Tongue (tissue), 2 donors: ENCODE results near the gene ACER2. TPM values are rescaled to one million over a fixed set of nuclear protein-coding genes. Genes with fewer than 3 reads are reported as not detected.
A peak's percentile ranks its signal among the peaks of the same experiment; 100 is the strongest.
"Not testable (repeated sequence)": the region's sequence is repeated elsewhere in the genome, so short reads cannot be mapped to it uniquely, and the experiment has no call there.

Experiments
- DNase-seq: peaks from one replicate; pipeline ENCODE4 v3.0.0-alpha.2; 2015
- total RNA-seq: library from RNA; depleted of rRNA; stranded (reverse); fragments of >200 nt; gene quantifications from one replicate; pipeline ENCODE4 v1.2.3, GENCODE V29; 2014

ACER2 gene
- 1.7 TPM for total RNA-seq

DNA sequence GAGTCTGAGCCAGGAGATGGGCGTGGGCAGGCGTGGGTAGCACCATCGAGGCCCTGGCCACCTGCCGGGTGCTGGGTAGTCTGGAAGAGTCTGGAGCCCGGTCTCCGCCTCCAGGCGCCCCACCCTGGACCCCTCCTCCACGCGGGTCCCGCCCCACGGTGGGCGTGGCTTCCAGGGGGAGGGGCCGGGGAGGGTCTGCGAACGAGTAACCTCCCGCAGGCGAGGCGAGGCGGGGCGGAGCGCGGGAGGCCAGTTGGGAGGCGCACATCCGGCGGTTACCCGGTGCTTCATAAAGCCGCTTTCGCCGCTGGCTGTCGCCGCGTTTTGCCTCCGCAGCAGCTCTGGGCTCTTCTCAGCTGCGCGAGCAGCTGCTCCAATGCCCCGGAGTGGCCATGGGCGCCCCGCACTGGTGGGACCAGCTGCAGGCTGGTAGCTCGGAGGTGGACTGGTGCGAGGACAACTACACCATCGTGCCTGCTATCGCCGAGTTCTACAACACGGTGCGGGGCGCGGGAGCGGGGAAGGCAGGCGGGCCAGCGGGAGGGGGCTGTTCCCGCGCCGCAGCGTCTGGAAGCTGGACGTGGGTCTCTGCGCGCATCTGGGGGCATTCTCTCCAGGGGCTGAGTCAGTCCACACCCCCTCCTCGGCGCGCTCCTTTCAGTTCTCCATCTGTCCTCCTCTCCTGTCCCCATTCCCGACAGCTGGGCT, at the start of gene ACER2:
Gene ACER2 (plus strand): TSS at position 317 of the 708 bp plus-strand sequence. CDS start 76 bp downstream, at position 393.
- peak; percentile 96 for DNase-seq

DNA sequence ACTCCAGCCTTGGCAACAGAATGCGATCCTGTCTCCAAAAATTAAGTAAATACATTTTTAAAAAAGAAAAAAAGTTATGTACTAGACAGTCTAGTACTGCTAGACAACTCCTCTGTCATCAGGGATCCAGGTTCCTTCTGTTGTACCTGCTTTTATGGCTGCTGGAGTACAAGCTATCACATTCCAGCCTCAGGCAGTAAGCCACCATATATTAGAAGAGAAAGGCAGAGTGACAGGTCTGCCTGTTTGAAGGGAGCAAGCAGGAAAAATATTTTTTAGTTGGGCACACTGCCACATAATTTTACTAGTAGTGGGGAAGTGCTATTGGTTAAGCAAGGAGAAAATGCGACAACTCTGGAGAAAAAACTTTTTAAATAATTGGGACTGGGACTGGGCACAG, 39.7 kb upstream of the ACER2 start:
- no peak for DNase-seq

DNA sequence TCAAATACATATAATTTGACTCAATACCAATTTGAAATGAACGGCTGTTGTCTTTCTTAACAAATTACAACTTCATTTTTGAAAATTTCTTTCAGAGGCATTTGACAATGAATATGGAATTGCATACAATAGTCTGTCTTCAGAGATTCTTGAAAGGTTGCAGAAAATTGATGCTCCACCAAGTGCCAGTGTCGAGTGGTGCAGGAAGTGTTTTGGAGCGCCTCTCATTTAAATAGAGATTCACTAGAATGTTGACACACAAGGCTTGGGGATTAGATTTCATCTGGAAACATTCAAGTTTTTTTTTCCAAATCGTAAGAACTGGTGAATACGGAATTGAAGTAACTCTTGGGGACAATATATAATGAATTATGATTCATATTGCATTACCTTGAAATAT, 36.9 kb upstream of the ACER2 start:
- DNase-seq, result no peak

DNA sequence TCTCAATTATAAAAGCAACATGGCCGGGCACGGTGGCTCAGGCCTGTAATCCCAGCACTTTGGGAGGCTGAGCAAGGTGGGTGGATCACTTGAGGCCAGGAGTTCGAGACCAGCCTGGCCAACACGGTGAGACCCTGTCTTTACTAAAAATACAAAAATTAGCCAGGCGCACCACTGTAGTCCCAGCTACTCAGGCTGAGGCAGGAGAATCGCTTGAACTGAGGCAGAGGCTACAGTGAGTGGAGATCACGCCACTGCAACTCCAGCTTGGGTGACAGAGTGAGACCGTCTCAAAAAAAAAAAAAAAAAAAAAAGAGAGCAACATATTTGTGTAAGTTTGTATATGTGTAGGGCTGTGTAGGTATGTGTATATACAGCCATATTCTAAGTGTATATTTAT, 36.2 kb upstream of the ACER2 start:
- no peak for DNase-seq

DNA sequence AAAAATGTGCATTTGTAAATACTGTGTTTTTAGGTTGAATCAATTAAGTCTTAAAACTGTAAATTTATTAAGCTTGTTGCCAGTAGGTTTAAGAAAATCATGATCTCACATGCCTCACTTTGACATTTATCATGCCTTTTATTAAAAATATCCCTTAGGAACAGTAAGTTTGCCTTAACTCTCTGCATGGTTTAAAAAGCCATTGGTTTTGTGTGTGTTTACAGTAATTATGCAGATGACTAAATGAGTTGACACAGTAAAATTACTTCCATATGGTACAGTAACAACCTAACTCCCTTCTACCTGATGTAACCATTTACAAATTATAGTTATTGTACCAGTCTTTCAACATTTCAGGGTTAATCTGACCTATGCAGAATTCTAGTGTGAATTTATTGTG, 35.3 kb upstream of the ACER2 start:
- DNase-seq, result no peak

DNA sequence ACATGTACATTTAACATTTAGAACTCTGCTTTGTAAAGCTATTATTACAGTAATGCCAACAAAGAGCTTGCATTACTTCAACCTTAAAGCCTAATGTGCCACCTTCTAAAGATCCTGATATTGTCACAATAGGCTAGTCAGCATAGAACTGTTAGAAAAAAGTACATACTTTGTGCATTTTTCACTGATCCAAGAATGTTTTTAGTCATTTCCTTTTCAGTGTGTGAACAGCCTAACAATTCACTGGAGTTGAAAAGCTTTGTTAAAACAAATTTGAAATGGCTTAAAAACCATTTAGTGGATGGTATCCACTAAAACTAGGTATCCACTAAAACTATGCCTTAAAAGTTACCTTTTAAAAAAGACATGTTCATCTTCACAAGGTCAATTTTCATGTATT, 33.3 kb upstream of the ACER2 start:
- DNase-seq, result no peak

DNA sequence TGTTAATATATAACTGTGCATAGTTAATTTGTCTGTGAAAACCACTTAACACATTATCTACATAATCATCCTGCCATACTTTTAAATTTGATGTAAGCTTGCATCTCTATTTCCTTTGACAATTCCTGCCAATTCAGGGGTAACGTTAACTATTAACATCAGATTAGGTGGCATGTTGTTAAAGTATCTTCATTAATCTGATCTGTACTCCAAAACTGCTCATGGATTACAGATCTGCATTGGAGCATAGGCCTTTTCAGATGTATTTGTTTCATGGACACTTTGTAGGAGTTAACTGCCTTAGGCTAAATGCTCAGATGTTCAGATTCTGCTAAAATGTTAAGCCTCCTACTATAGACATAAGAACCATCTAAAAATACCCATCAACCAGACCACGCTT, 31.9 kb upstream of the ACER2 start:
- DNase-seq, result no peak

DNA sequence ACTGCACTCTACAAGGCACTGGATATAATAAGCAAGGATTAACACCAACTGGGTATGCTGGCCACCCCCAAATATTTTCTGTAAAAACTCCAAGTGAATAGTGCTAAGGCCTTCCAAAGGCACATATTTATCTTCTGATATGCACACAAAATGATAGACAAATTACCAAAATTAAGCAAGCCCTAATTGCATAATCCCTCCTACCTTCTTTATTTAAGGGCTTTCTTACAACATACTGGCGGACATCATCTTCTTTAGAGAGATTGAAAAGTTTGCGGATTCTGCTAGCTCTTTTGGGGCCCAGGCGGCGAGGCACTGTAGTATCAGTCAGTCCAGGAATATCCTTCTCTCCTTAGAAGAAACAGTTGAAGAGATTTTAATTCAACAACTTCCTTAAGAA, 30.6 kb upstream of the ACER2 start:
- DNase-seq, result no peak

DNA sequence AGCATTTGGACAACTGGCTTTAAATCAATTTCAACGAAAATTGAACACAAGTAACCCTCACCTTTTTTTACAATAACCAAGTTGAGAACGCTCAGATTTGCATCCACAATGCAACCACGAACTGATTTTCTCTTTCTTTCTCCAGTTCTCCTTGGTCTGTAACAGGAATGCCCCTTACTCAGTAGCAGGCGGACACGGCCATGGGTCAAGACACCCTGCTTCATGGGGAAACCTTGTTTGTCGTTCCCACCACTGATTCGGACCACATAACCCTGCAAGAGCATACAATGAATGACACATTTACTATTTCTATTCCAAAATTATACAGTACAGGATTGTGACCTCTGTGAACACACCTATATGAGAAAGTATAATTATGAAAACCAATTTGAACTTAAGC, 30.2 kb upstream of the ACER2 start:
- DNase-seq, result no peak

DNA sequence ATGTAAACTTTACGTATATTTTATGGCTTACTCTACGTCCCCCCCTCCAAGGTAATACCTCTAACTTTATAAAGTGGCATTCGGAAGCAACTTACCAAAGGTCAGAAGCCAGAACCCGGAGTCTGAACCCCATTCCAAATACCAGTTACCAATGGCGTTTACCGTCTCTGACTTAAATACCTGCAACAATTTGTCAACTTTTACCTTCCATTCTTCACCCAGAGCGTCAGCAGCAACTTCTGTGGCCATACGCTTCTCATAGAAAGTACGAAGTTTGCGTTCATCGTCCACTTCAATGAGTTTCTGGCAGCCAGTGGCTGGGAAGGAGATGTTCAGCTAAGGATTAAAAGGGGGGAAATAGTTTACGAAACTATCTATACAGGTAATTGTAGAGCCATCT, 29.5 kb upstream of the ACER2 start:
- peak; percentile 13 for DNase-seq

DNA sequence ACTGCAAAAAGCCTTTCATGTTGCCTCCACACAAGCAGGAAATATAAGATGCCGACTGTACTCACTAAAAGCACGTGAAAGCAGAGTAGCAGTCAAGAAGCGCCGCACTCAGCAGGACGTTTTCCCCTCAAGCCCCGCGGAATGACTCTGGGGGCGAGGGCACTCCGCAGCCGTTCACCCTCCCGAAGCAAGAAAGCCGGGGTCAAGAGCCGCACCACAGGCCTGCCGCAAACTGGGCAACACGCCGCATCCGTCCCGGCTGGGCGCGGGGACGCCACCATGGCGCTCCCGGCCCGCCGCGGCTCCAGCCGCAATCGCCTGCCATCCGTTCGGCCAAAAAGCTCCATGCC, 29.1 kb upstream of the ACER2 start:
- no peak for DNase-seq

DNA sequence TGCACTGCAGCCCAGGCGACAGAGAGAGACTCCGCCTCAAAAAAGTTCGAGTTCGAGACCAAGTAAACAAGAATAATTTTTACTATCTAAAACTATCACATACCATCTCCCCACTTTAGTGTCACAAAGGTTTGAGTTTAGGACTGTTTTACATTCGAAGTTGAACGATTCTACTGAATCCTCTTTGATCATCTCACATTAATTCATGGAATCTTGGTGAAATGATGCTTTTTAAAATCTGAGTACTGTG, 28.1 kb upstream of the ACER2 start:
- no peak for DNase-seq

DNA sequence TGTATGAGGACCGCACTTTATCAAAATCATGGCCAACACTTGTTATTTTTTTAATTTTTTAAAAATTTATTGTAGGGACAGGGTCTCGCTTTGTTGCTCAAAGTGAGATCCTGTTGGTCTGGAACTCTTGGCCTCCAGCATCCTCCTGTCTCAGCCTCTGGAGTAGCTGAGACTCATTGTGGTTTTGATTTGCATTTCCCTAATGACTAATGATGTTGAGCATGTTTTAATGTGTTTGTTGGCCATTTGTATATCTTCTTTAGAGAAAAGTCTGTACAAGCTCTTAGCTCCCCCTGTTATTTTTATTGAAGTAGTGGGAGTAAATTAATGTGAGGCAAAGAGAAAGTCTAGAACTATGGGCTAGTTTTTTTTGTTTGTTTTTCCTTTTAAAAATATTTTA, 27.2 kb upstream of the ACER2 start:
- no peak for DNase-seq

DNA sequence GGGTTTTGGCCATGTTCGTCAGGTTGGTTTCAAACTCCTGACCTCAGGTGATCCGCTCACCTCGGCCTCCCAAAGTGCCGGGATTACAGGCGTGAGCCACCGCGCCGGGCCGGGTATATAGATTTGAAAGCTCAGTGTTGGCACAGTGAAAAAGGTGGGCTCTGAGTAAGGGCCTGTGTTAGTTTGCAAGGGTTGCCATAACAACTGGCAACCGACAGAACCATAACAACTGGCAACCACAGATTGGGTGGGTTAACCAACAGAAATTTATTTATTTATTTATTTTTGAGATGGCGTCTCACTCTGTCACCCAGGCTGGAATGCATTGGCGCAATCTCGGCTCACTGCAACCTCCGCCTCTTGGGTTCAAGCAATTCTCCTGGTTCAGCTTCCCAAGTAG, 23.6 kb upstream of the ACER2 start:
- not testable (repeated sequence) for DNase-seq

DNA sequence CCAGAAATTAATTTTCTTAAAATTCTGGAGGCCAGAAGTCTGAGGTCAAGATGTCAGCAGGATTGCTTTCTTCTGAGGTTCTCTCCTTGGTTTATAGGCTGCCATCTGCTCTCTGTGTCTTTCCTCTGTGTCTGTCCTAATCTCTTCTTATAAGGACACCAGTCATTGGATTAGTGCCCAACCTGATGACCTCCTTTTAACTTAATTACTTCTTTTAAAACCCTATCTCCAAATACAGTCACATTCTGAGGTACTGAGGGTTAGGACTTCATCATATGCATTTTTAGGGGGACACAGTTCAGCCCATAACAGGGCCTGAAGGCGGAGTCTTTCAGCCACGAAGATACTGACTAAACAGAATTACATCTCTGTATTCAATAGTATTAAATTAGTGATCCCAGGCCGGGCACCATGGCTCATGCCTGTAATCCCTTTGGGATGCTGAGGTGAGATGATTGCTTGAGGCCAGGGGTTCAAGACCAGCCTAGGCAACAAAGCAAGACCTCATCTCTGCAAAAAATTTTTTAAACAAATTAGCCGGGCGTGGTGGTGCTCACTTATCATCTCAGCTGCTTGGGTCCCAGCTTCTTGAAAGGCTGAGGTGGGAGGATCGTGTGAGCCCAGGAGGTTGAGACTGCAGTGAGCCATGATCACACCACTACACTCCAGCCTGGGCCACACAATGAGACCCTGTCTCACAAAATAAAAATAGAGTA, 22.9 kb upstream of the ACER2 start:
- DNase-seq, result no peak

DNA sequence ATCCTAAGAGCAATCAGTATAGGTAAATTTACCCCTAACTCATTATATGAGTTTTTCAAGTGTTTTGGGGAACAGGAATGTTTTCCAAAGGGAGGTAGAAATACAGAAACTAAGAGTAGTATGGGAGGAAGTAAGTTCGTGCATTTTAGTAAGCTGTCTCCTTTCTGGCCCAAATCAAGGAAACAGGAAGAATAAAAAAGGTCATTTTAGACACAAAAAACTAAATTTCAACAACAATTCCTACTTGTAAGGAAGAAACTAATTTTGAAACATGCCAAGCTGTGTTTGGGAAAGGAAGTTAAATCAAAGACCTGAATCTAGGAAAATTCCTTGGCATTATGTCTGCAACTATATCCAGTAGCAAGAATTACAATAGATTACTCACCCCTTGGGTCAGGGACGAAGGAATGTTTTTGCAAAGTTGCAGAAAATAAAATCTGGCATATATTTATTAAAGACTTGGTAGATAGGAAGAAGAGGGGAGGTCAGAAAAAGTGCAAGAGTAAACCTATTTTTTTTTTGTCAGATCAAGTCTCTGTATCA, 22.2 kb upstream of the ACER2 start:
- DNase-seq, result no peak

DNA sequence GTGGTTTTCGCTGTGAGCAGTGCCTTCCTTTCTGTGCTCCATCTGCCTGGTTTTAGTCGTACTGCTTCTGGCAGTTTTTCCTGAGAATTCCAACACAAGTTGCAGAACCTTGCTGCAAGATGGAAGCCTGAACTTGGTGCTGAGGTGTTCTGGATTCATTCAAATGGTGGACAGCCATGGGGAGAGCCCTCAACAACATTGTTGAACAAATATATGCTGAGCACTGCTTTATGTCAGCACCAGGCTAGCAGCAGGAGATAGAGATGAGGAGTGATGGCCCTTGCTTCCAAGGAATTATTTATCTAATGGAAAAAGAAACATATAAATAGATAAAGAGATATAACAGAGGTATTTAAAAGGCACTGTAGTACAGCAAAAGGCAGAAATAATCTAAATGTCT, 21.5 kb upstream of the ACER2 start:
- DNase-seq, result no peak

DNA sequence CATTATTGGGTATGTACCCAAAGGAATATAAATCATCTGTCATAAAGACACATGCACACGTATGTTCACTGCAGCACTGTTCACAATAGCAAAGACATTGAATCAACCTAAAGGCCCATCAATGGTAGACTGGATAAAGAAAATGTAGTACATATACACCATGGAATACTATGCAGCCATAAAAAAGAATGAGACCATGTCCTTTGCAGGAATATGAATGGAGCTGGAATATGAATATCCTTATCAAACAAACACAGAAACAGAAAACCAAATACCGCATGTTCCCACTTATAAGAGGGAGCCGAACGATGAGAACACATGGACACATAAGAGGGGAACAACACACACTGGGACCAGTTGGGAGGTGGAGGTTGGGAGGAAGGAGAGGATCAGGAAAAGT, 19.3 kb upstream of the ACER2 start:
- not testable (repeated sequence) for DNase-seq

DNA sequence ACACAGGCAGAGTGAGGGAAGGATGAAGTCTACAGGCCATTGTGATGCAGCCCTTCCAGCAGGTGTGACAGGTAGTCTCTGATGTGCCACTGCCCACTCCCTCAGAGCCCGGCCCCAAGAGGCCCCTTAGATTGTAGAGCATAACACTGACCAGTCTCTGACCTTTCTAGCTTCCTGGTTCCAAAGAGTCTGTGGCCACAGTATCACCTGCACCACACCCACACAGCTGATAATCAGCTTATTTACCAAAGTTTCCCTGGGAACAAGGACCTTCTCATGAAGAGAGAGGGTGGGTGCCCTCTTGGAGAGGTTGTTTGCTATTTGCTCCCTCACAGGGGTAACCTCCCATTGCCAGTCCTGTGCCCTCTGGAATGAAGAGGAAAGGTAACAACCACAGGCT, 11.0 kb upstream of the ACER2 start:
- no peak for DNase-seq

DNA sequence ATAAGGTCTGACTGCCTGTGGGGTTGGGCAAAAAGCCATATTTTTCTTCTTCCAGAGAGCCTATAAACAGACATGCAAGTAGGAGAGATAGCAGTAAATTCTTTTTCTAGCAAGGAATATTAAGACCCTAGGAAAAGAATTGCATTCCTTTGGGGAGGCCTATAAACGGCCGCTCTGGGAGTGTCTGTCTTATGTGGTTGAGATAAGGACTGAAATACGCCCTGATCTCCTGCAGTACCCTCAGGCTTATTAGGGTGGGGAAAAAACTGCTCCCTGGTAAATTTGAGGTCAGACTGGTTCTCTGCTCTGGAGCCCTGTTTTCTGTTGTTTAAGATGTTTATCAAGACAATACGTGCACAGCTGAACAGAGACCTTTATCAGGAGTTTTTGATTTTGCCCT, 5.6 kb upstream of the ACER2 start:
- DNase-seq, result not testable (repeated sequence)

DNA sequence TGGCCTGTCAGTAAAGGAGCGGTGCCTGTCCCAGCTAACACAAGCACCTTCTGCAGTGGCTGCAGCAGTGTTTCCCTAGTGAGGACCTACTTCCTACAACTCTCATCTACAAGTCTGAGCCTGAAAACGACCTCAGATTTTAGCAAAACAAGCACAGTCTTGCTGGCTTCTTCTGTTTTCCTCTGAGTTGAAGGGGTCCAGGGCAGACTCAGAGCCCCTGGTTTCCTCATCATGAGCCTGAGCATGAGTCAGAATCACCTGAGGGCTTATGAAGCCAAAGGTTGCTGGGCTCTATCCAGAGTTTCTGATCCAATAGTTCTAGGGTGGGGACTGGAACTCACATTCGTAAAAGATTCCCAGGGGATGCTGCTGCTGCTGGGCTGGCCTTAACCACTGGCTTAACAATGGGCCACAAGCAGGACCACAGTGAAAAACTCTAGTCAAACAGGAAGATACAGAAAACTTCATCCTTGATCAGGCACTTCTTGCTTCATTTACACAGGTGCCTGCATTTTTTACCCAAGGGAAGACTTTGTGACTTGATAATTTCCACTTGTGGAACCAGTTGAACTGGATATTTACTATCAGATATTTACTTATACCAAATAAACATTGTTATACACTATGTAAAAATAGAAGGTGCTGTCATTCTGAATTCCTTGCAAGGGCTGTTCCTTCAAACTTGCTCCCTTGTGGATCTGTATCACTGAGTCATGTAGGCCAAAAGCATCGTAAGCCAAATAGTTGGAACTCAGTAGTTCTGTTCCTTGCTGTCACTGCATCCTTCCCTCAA, 4.3 kb upstream of the ACER2 start:
- DNase-seq, result peak; percentile 32

DNA sequence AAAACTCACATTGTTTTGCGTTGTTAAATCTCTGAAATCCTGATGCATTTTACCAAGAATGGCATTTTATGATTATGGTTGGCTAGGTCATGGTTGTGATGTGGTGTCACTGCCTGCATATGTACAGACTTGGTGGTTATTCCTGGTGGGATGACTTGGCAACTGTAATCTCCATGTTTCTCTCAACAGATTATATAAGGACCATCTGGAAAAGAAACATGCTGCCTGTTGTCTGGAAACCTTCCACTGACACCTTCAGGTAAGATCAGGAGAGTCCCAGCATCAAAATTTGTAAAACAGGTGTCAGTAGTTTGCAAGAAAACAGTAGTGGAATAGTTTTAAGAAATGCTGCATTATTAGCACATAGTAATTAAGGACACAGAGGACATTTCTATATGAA, 3.0 kb upstream of the ACER2 start:
- no peak for DNase-seq

DNA sequence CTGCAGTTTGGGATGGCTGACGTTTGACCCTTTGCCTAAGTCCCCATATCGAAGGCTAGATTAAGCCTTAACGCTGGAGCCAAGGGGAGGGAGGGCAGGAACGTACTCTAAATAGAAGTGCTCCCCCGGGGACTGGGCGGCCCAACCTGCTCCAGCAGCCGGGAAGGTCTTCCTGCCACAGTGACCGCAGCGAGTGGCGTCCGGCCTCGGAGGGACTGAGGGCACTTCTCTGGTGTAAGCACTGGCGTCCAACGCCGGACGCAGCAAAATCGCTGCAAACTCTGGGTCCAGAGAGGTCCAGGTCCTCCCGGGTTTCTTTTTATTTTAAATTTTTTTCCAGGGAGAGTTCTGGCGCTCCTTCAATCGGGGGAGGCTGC, 505 bp upstream of the ACER2 start:
- no peak for DNase-seq
